ENCODE results near the gene SGF29. TPM values are rescaled to one million over a fixed set of nuclear protein-coding genes. Genes with fewer than 3 reads are reported as not detected.

The SGF29 gene
- total and polyA plus RNA-seq, 2 of the 8 experiments (the other 6 are each of a cell fraction or from before 2014, with no cell fraction given): 3.1 to 22.7 TPM

DNA sequence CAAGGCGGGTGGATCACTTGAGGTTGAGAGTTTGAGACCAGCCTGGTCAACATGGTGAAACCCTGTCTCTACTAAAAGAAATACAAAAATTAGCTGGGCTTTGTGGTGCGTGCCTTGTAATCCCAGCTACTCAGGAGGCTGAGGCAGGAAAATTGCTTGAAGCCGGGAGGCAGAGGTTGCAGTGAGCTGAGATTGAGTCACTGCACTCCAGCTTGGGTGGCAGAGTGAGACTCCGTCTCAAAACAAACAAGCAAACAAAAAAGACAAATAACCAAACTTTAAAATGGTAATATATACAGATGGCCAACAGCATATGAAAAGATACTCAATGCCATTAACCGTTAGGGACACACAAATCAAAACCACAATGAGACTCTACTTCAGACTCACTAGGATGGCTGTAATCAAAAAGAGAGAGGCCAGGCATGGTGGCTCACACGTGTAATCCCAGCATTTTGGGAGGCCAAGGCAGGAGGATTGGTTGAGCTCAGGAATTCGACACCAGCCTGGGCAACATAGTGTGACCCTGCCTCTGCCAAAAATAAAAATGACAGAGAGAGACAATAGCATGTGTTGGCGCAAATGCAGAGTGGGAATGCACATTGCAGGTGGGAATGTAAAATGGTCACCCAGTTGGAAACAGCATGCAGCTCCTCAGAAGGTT, 21.9 kb downstream of the SGF29 start (continued):
- TF ChIP-seq POLR2AphosphoS5 (IDR thresholded peaks at IDR 0.05; ENCODE audit: low read depth, low read length) (no peak), ZNF274 (IDR thresholded peaks at IDR 0.05; ENCODE audit: borderline replicate concordance, extremely low read depth, low read length) (no peak), ASH2L (IDR thresholded peaks at IDR 0.05; ENCODE audit: low read length) (no peak), SP1 (IDR thresholded peaks at IDR 0.05; ENCODE audit: low read depth, low read length) (no peak), SIN3A (conservative IDR thresholded peaks at IDR 0.05 in 1 of 2, IDR thresholded peaks at IDR 0.05 in 1 of 2; ENCODE audit: low read depth in 1 of 2, low read length in 2 of 2) (no peak), SAP30 (IDR thresholded peaks at IDR 0.05; ENCODE audit: insufficient read depth, insufficient replicate concordance, low read length) (no peak), POU5F1 (IDR thresholded peaks at IDR 0.05; ENCODE audit: low read depth, low read length) (no peak)

All from H1 (cell line).